ENCODE data around the gene TCF15.

GRCh38 chr20:638579-638978 is 28.5 kb upstream of the TCF15 start:
- no peak for TF ChIP-seq CTCF (IDR thresholded peaks at IDR 0.05 in 8 of 11, conservative IDR thresholded peaks at IDR 0.05 in 3 of 11)
- TF ChIP-seq POLR2AphosphoS5 (IDR thresholded peaks at IDR 0.05): no peak
